Measurements from ENCODE around the gene TMTC2.

GRCh38 chr12:82852529-82852928 is 165.8 kb downstream of the TMTC2 start:
- no peak for TF ChIP-seq REST (IDR thresholded peaks at IDR 0.05; ENCODE audit: low read depth, low read length)
- no peak for TF ChIP-seq RCOR1 (conservative IDR thresholded peaks at IDR 0.05; ENCODE audit: low read depth, low read length)
- no peak for TF ChIP-seq EED (IDR thresholded peaks at IDR 0.05; ENCODE audit: low read depth)
- no peak for TF ChIP-seq MEF2A (IDR thresholded peaks at IDR 0.05; ENCODE audit: insufficient read depth, low read depth, low read length)
- no peak for TF ChIP-seq CEBPB (IDR thresholded peaks at IDR 0.05; ENCODE audit: borderline replicate concordance in 1 of 2, low read depth in 2 of 2, low read length in 2 of 2)
- TF ChIP-seq EZH2 (IDR thresholded peaks at IDR 0.05; ENCODE audit: borderline replicate concordance, control insufficient read depth, low read depth, low read length): no peak
- no peak for TF ChIP-seq POLR2AphosphoS2 (IDR thresholded peaks at IDR 0.05; ENCODE audit: low read depth, low read length)
- TF ChIP-seq GABPA (IDR thresholded peaks at IDR 0.05; ENCODE audit: low read depth): no peak
- no peak for TF ChIP-seq CTCF (IDR thresholded peaks at IDR 0.05 in 2 of 3, conservative IDR thresholded peaks at IDR 0.05 in 1 of 3; ENCODE audit: control insufficient read depth in 2 of 3, extremely low read depth in 1 of 3, insufficient read depth in 1 of 3, low read depth in 3 of 3, low read length in 3 of 3)
- no peak for TF ChIP-seq USF2 (IDR thresholded peaks at IDR 0.05; ENCODE audit: borderline replicate concordance, low read depth, low read length)
- TF ChIP-seq BACH1 (IDR thresholded peaks at IDR 0.05; ENCODE audit: borderline replicate concordance): no peak

All from GM12878 (cell line).